HG03469 (cell line): ENCODE measurements around the gene SRL.

Experiments used
- ATAC-seq: cut with Tn5 transposase; IDR thresholded peaks from one replicate; pipeline ENCODE4 v1.9.1; 2021; ENCODE audit warnings: mild to moderate bottlenecking, moderate library complexity, moderate number of reproducible peaks; ENCODE audit not compliant: unreplicated experiment

The SRL gene

GRCh38 chr16:4241928-4242283, at the start of gene SRL:
SRL (minus strand) TSS chr16:4242080; CDS start chr16:4242067, 13 bp downstream.
- no peak for ATAC-seq

DNA sequence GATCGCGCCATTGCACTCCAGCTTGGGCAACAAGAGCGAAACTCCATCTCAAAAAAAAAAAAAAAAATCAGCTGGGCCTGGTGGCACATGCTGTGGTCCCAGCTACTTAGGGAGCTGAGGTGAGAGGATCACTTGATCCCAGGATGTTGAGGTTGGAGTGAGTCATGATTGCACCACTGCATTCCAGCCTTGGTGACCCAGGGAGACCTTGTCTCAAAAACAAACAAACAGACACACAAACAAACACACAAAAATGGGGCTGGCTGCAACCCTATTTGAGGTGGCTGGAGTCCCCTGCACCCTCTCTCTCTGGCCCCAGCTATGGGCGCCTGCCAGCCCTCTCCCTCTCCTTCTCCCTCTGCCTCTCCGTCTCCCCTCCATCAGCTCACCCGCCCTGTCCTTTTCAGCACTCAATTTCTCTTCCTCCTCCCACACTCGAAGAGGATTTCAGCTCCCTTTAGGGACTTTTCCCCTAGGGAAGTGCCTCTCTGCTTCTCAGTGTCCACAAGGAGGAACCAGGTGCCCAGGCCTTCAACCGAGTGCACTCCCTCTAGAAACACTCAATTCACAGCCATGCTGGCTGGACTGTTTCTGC, 48.5 kb upstream of the SRL start:
- ATAC-seq = no peak

DNA sequence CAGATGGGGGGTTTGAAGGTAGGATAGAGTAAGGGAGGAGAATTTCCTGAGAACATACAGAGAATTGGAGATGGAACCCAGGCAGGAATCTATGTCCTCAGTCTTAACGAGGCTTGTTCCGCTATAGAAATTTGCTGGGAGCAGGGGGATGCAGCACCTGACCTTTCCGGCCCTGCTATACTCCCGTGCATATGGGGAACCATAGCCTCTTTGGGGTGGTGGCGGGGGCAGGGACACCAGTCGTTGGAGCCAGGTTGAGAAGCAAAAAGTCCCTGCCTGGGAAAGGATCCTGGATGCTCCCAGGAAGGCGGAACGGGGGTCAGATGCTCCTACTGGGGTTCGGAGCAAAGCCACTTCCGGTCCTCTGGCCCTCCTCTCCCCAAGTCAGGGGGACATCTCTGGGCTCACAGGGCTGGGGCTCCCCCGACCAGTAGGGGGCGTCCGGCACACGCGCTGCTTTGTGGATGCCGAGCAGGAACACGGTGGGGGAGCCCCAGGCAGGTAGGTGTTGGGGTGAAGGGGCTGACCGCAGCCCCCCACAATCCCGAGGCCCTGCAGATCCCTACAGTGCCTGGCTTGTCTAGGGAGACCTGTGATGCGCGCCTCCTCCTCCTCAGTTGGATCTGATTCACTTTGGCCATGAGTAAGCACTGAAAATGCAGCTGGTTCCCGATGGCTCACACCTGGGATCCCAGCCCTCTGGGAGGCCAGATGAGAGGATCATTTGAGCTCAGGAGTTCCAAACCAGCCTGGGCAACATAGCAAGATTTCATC, 46.5 kb upstream of the SRL start:
- no peak for ATAC-seq

DNA sequence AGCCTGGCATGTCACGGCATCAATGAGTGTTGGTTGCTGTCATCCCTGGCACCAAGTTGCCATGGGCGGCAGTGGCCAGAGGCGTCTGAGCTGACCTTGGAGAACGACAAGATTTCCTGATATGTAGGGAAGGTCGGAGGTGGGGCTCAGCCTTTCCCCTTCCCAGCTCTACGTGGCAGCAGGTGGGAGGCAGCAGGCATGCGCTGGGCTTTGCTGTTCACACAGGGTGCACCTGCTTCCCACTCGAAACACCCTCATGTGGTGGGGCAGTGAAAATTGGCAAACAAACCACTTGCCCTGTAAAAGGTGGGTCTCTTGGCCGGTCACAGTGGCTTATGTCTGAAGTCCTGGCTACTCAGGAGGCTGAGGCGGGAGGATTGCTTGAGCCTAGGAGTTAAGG, 43.3 kb upstream of the SRL start:
- no peak for ATAC-seq

GRCh38 chr16:4283939-4284338, 42.1 kb upstream of the SRL start:
- ATAC-seq = no peak

GRCh38 chr16:4283441-4283840, 41.6 kb upstream of the SRL start:
- ATAC-seq = no peak

GRCh38 chr16:4280625-4281024, 38.7 kb upstream of the SRL start:
- no peak for ATAC-seq

- ATAC-seq = no peak
Measured at GRCh38 chr16:4277987-4278513, 36.2 kb upstream of the SRL start.

DNA sequence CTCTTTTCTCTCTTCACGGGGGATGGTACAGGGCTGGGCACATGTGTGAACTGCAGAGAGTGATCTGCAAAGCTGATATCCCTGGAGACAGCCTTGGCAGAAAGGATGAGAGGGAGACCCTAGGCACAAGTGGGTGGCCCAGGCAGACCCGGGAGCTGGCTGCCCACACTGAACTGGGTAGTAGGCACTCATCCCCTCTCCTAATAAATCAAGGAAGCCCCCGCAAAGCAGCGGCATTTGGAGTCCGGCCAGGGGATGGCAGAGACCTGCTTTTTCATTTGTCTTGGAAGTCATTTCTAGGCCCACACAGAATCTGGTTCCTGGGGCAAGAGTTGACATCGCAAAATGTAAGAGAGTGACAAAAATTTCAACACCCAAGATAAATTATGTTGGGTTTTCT, 34.0 kb upstream of the SRL start:
- ATAC-seq = no peak

GRCh38 chr16:4273858-4274311, 32.0 kb upstream of the SRL start:
- no peak for ATAC-seq

DNA sequence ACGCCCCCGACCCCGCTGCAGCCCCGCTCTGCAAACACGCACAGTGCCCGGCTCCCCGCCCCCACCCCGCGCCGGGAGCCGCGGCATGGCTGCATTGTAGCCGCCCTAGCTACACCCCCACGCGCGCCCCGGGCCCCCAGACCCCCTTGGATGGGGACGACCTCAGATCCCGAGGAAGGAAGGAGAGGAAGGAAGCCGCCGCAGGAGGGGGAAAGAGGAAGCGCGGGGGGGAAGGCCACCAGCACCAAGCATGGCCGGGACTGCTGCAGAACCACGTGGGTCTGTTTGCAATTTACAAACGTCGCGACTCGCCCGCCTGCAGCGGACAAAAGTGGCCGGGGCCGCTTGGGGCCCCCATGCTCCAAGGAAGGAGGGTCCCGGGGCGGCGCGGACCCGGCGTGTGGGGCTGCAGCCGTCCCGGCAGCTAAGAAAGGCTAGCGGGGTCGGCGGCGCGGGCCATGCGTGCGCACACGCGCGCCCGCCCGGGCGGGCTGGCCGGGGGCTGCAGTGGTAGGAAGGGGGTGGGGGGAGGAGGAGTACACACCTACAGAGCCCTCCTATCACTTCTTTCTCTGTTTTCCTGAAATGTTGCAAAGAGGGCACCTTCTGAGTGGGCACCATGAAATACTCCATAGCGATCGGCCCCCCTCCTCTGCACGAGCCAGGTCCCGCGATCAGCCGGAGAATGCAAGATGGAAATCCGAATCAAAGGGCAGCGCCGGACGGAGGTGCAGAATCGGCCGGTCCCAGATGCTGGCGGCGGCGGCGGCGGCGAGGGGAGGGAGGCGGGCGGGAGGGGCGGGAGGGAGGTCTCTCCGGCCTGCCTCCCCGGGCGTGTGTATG, 30.5 kb upstream of the SRL start:
- no peak for ATAC-seq

- ATAC-seq = no peak
Measured at GRCh38 chr16:4271176-4272113, 29.6 kb upstream of the SRL start.

DNA sequence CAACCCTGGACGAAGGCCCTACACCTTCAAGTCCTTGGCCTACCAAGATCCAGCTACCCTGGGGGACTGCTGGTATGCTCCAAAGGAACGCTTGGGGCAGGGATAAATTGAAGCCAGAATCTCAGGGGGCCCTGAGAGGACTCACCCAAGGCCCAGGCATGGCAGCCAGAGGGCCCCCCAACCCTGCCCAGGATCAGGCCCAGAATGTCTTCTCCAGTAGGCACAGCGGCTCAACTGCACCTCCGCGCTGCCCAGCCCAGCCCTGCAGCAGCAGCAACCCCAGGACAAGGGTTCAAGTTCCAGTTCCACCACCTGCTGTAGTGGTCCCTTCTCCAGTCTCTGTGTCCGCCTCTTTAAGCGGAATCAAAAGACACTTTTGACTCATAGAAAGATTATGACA, 28.7 kb upstream of the SRL start:
- no peak for ATAC-seq

GRCh38 chr16:4270091-4270490, 28.2 kb upstream of the SRL start:
- ATAC-seq = no peak

DNA sequence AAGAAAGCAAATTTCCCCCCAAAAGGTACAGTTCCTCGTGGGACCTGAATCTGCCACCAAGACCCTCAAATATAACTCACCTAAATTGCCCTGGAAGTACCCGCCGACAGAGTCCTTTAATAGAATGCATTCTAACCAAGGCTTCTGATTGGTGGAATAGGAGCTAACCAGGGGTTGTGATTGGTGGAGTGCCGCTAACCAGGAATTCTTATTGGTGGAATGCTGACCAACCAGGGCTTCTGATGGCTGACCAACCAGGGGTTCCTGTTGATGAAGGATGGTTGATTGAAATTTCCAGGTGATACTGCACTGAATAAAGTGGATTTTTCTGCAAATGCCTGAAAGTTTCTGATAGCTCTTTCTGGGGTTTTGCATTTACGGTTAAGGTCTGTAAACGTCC, 24.5 kb upstream of the SRL start:
- no peak for ATAC-seq

- ATAC-seq = no peak
Measured at GRCh38 chr16:4265676-4266075, 23.8 kb upstream of the SRL start.

- no peak for ATAC-seq
Measured at GRCh38 chr16:4264546-4264945, 22.7 kb upstream of the SRL start.

- no peak for ATAC-seq
Measured at GRCh38 chr16:4263504-4264436, 21.9 kb upstream of the SRL start.

DNA sequence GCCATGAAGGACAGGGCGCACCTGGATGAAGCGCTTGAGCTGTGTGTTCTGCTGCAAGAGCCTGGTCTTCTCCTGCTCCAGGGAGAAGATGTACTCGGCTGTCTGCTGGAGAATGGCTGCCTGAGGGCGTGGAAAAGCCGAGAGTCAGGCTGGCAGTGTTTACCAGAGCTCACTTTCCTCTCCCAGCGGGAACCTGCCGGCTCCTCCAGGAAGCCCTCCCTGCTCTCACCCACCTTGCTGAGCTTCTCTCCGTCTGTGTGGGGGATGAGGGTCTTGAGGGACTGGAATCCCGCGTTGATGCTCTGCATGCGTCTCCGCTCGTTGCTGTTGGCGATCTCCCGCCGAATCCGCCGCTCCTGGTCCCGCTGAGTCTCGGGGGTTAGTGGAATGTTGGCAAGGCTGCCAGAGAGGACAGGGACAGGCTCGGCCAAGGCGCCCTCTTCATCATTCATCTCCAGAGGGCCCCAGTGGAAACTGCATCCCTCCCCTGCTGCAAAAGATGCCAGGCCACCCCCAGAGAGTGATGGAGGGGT, 20.5 kb upstream of the SRL start:
- no peak for ATAC-seq
